Stomach smooth muscle (tissue), 2 donors: ENCODE measurements around the gene TAF12.
"Not testable (repeated sequence)": the region's sequence is repeated elsewhere in the genome, so short reads cannot be mapped to it uniquely, and the experiment has no call there.

Source experiments
- H3K27ac ChIP-seq: one replicate; pipeline ENCODE4 v1.7.0; 2013; ENCODE audit warnings: mild to moderate bottlenecking, low read length, inconsistent platforms
- H3K27me3 ChIP-seq, 2 donors: one replicate each; pipeline ENCODE4 v1.7.0; 2013; ENCODE audit warnings: low read length in 2 of 2; ENCODE audit not compliant: insufficient read depth in 2 of 2, control insufficient read depth in 1 of 2
- H3K36me3 ChIP-seq, 2 donors: one replicate each; pipeline ENCODE4 v1.7.0; 2013; ENCODE audit warnings: low read length in 2 of 2; ENCODE audit not compliant: control insufficient read depth in 2 of 2, insufficient read depth in 2 of 2
- H3K4me1 ChIP-seq: one replicate; pipeline ENCODE4 v1.7.0; 2013; ENCODE audit warnings: low read length; ENCODE audit not compliant: control insufficient read depth, insufficient read depth
- H3K4me3 ChIP-seq, 2 donors: one replicate each; pipeline ENCODE4 v1.7.0; 2013; ENCODE audit warnings: low read length in 2 of 2
- H3K9ac ChIP-seq, 2 donors: one replicate each; pipeline ENCODE4 v1.7.0; 2013; ENCODE audit warnings: low read length in 2 of 2, mild to moderate bottlenecking in 1 of 2
- H3K9me3 ChIP-seq, 2 donors: one replicate each; pipeline ENCODE4 v1.7.0; 2013; ENCODE audit warnings: low read length in 2 of 2; ENCODE audit not compliant: control insufficient read depth in 2 of 2
- donor health status: healthy.
- donor health status: Pancreatic carcinoma.

TAF12 gene

DNA sequence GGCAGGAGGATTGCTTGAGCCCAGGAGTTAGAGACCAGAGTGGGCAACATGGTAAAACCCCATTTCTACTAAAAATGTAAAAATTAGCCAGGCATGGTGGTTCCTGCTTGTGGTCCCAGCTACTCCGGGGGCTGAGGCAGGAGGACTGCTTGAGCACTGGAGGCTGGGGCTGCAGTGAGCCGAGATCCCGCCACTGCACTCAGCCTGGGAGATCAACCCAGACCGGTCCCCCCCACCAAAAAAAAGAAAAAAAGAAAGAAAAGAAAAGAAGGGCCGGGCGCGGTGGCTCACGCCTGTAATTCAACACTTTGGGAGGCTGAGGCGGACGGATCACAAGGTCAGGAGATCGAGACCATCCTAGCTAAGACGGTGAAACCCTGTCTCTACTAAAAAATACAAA lies 23.9 kb upstream of the TAF12 start:
- Histone ChIP-seq H3K9ac (no peak overlapping the region), H3K9me3 (no peaks in the 10 kb centered on the region), H3K4me3 (no peak overlapping the region), H3K27ac (no peak overlapping the region), H3K27me3 (no peaks in the 10 kb centered on the region), H3K36me3 (no peaks in the 10 kb centered on the region), H3K4me1 (peaks cover 15% of the 10 kb centered on the region)

GRCh38 chr1:28663871-28664470 lies 21.1 kb upstream of the TAF12 start:
- no peaks in the 10 kb centered on the region for H3K27me3 ChIP-seq
- no peaks in the 10 kb centered on the region for H3K9me3 ChIP-seq
- no peak overlapping the region for H3K9ac ChIP-seq
- H3K27ac ChIP-seq: no peak overlapping the region
- H3K4me1 ChIP-seq: peaks cover 10% of the 10 kb centered on the region
- no peaks in the 10 kb centered on the region for H3K36me3 ChIP-seq
- no peak overlapping the region for H3K4me3 ChIP-seq

DNA sequence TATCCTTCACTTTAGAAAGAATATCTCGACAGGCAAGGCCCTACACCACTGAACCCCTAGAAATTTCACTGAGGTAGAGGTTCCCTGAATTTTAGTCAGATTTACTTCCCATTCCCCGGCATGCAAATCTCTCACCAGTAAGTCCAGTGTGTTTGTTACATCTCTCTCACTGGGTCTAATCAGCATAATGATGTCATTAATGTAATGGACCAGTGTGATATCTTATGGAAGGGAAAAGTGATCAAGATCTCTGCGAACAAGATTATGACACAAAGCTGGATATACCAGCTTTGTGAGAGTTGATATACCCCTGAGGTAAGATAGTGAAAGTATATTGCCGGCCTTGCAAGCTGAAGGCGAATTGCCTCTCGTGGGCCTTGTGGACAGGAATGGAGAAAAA lies 13.5 kb upstream of the TAF12 start:
- no peaks in the 10 kb centered on the region for H3K4me1 ChIP-seq

DNA sequence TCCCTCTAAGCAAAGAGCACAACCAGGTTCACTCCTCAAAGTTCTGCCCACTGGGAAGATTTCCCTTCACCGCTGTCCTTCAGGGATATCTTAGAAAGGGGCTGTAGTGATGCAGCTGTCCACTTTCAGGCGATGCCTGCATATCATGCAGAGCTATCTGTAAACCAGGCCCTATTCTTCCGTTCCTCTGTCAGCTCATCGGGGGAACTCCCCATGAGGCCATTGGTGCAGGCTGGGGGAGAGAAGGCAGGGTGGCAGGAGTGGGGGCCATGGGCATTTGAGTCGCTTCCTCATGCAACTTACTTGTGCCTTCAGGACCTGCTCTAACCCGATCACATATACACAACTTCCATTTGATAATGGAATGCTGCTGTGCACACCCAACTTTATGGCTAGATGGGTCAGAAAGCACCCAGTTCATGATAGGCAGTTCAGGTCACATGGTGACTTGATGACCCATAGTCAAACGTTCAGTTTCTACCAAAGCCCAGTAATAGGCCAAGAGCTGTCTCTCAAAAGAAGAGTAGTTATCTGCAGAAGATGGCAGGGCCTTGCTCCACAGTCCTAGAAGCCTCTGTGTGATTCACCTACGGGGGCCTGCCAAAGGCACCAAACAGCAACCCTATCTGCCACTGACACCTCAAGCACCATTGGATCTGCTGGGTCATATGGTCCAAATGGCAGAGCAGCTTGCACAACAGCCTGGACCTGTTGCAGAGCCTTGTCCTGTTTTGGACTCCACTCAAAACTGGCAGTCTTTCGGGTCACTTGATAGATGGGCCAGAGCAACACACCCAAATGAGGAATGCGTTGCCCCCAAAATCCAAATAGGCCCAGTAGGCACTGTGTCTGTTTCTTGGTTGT lies 12.8 kb upstream of the TAF12 start:
- H3K36me3 ChIP-seq: not testable (repeated sequence)

More for the DNA sequence above, 13.5 kb upstream of the TAF12 start:
- Histone ChIP-seq H3K27me3 (no peaks in the 10 kb centered on the region), H3K36me3 (no peaks in the 10 kb centered on the region), H3K4me3 (no peak overlapping the region), H3K27ac (no peak overlapping the region), H3K9ac (no peak overlapping the region), H3K9me3 (no peaks in the 10 kb centered on the region)

DNA sequence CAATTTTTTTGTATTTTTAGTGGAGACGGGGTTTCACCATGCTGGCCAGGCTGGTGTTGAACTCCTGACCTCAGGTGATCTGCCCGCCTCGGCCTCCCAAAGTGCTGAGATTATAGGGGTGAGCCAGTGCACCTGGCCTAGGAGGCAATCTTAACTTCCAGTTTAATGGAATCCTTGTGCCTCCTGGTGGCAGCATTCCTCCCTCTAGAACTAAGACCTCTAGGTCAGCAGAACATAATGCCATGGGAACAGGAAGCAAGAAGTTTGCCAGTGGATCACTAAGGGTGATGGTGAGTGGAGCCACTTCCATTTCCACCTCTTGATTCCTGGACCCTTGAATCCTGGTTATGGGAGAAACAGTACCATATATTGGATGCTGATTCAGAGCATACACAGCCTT lies 11.0 kb upstream of the TAF12 start:
- H3K4me1 ChIP-seq, H3K27me3 ChIP-seq, H3K27ac ChIP-seq, H3K36me3 ChIP-seq, H3K9ac ChIP-seq, H3K4me3 ChIP-seq, H3K9me3 ChIP-seq: not testable (repeated sequence)

More for the DNA sequence above, 12.8 kb upstream of the TAF12 start:
- not testable (repeated sequence) for H3K4me1 ChIP-seq, H3K4me3 ChIP-seq, H3K27me3 ChIP-seq, H3K27ac ChIP-seq, H3K9me3 ChIP-seq, H3K9ac ChIP-seq

DNA sequence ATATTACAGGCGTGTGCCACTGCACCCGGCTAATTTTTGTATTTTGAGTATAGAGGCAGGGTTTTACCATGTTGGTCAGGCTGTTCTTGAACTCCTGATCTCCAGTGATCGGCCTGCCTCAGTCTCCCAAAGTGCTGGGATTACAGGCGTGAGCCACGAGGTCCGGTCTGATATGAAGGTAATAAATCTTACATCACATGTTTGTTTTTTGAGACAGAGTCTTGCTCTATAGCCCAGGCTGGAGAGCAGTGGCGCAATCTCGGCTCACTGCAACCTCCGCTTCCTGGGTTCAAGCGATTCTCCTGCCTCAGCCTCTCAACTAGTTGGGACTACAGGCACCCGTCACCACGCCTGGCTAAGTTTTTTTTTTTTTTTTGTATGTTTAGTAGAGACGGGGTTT lies 10.2 kb upstream of the TAF12 start:
- H3K9me3 ChIP-seq, H3K27ac ChIP-seq, H3K36me3 ChIP-seq, H3K27me3 ChIP-seq, H3K9ac ChIP-seq, H3K4me1 ChIP-seq, H3K4me3 ChIP-seq: not testable (repeated sequence)

DNA sequence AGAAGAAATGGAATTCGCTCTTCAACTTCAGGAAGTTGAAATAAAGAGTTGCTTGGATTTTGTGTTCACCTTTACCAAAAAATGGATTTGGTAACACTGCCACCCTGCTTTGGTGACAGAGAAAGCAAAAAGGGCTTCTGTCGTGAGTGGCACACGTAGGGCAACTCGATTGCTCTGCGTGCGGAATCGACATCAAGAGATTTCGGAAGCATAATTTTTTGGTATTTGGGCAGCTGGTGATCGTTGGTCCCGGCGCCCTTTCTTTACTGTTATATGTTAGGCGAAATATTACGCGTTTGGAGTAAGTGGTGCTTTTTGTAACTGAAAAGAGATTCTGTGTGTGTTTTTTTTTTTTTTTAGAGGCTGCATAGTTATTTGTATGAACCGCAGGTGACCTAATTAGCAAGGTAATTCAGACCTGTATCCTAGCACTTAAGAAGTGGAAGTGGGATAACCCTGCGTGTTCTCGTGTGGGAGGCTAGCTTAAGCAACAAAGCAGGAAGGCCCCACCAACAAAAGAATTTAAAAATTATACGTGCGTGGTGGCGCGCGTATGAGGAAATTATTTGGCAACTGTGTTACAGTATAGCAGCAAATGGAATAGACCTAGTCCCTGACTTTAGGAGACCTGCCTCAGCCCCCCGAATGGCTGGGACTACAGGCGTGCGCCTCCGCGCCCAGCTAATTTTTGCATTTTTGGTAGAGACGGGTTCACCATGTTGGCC lies 5.8 kb upstream of the TAF12 start, which contains the start of gene RNU11:
TSS of gene RNU11 (plus strand) at position 127 of the 725 bp plus-strand sequence.
- H3K27ac ChIP-seq: peak within 1 kb of the TSS; percentile 91
- H3K9me3 ChIP-seq: no peaks in the 10 kb centered on the region
- peak within 1 kb of the TSS; percentile 68 to 79 for H3K4me3 ChIP-seq
- H3K27me3 ChIP-seq: no peaks in the 10 kb centered on the region
- peak within 1 kb of the TSS; percentile 74 to 93 for H3K9ac ChIP-seq
- H3K36me3 ChIP-seq: no peaks in the 10 kb centered on the region
- peaks cover 10% of the 10 kb centered on the region for H3K4me1 ChIP-seq

DNA sequence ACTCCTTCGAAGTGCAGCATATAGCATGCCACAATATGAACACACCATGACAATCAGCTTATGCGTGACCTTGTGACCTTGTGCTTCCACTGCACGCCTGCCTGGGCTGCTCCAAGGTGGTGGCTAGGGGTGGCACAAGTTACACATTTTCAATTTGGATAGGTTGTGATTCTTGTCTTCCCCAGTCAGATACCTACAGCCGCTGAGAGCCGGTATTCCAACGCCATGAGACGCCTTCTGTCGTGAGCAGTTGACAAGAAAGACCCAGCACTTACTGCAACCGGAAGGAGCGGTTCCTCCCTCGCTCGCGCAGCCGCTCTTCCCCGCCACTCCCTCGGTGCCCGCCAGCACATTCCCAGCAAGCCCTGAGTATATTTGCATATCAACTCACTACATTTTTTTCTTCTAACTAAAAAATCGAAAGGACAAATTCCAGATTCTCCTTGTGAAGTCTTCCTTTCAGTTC lies 5.2 kb upstream of the TAF12 start:
- peak overlapping the region; percentile 74 to 93 for H3K9ac ChIP-seq
- H3K27me3 ChIP-seq: no peaks in the 10 kb centered on the region
- peaks cover 10% of the 10 kb centered on the region for H3K4me1 ChIP-seq
- no peaks in the 10 kb centered on the region for H3K36me3 ChIP-seq
- peak overlapping the region; percentile 91 for H3K27ac ChIP-seq
- peak overlapping the region; percentile 68 to 79 for H3K4me3 ChIP-seq
- H3K9me3 ChIP-seq: no peaks in the 10 kb centered on the region

DNA sequence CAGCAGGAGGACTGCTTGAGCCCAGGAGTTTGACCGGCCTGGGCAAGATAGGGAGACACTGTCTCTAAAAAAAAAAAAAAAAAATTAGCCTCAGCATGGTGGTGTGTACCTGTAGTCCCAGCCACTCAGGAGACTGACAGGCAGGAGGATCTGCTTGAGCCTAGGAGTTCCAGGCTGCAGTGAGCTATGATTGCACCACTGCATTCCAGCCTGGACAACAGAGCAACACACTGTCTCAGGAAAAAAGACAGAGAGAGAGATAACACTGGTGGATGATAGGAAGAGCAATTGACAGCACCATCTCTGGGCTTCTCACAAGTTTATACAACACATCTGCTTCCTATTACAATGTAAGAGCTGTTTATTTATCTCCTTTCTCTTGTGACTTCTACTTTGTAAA lies 3.2 kb upstream of the TAF12 start:
- no peaks in the 10 kb centered on the region for H3K36me3 ChIP-seq
- no peak overlapping the region for H3K27ac ChIP-seq
- no peaks in the 10 kb centered on the region for H3K9me3 ChIP-seq
- H3K27me3 ChIP-seq: no peaks in the 10 kb centered on the region
- H3K4me1 ChIP-seq: peaks cover 22% of the 10 kb centered on the region
- H3K9ac ChIP-seq: no peak overlapping the region
- H3K4me3 ChIP-seq: no peak overlapping the region

- H3K4me3 ChIP-seq, H3K9me3 ChIP-seq, H3K27ac ChIP-seq, H3K36me3 ChIP-seq, H3K27me3 ChIP-seq, H3K9ac ChIP-seq: not testable (repeated sequence)
- H3K4me1 ChIP-seq: peaks cover 26% of the 10 kb centered on the region
These were observed 2.5 kb upstream of the TAF12 start for GRCh38 chr1:28645406-28645805.
